Sigmoid colon (tissue), 7 donors: ENCODE measurements around the gene C19orf25. TPM values are rescaled to one million over a fixed set of nuclear protein-coding genes. Genes with fewer than 3 reads are reported as not detected.
"Not testable (repeated sequence)": the region's sequence is repeated elsewhere in the genome, so short reads cannot be mapped to it uniquely, and the experiment has no call there.

Source experiments
- DNase-seq: peaks from one replicate; pipeline ENCODE4 v3.0.0-alpha.2; 2019
- H3K27ac ChIP-seq, 4 donors: fragments of 200-600 bp; sonication (generic); one replicate each; pipeline ENCODE4 v1.5.1; 2016 to 2019; ENCODE audit warnings: mild to moderate bottlenecking in 1 of 4
- H3K27me3 ChIP-seq, 3 donors: fragments of 200-600 bp; sonication (generic); one replicate each; pipeline ENCODE4 v1.5.1; 2019; ENCODE audit warnings: mild to moderate bottlenecking in 1 of 3
- H3K36me3 ChIP-seq, 4 donors: fragments of 200-600 bp; sonication (generic); one replicate each; pipeline ENCODE4 v1.5.1; 2016 to 2019
- H3K4me1 ChIP-seq, 4 donors: fragments of 200-600 bp; sonication (generic); one replicate each; pipeline ENCODE4 v1.5.1; 2017 to 2019
- H3K4me3 ChIP-seq, 4 donors: fragments of 200-600 bp; sonication (generic); one replicate each; pipeline ENCODE4 v1.5.1; 2017 to 2019; ENCODE audit warnings: mild to moderate bottlenecking in 2 of 4, moderate library complexity in 1 of 4
- H3K9me3 ChIP-seq, 4 donors: fragments of 200-600 bp in 3 of 4; sonication (generic) in 3 of 4; one replicate each; pipeline versions ENCODE4 v1.5.1 to v1.6.1; 2013 to 2019
- EP300 ChIP-seq, 4 donors: sonication (generic); formaldehyde crosslinking; IDR thresholded peaks; one replicate each; pipeline ENCODE4 v1.6.1; 2017; ENCODE audit warnings: antibody characterized with exemption in 4 of 4
- POLR2A ChIP-seq, 2 donors: fragments of 450-650 bp; IDR thresholded peaks; one replicate each; pipeline ENCODE4 v1.6.1; 2016; ENCODE audit warnings: antibody characterized with exemption in 2 of 2, mild to moderate bottlenecking in 2 of 2, moderate library complexity in 2 of 2
- POLR2AphosphoS5 ChIP-seq, 4 donors: sonication (generic); formaldehyde crosslinking; IDR thresholded peaks; one replicate each; pipeline ENCODE4 v1.6.1; 2017; ENCODE audit warnings: antibody characterized with exemption in 4 of 4
- WGBS, 2 donors: extraction: QIAGEN DNeasy Blood & Tissue Kit; methylation state at CpG; one replicate each; pipeline ENCODE4 v1.1.7; 2013; 5-methylcytosine and 5-hydroxymethylcytosine counted together
- intact Hi-C: fragments of 100-400 bp; cut with DNase I; formaldehyde crosslinking; loops from one replicate; pipeline ENCODE4 v1.15.1; 2023
- polyA plus RNA-seq, 3 donors: library from polyadenylated mRNA; stranded (reverse); fragments of 200-250 nt; gene quantifications; one replicate each; pipeline ENCODE4 v1.2.3, GENCODE V29; 2013
- total RNA-seq, 4 donors: library from RNA; depleted of rRNA; stranded (reverse); fragments of >200 nt; gene quantifications; one replicate each; pipeline ENCODE4 v1.1.0, GENCODE V29; 2016
- TF ChIP-seq, protein P1 (sequence below), 4 experiments: fragments of 450-650 bp in 3 of 4; fragments of 200-600 bp in 1 of 4; IDR thresholded peaks; one replicate each; pipeline ENCODE4 v1.5.1; 2016 to 2019; ENCODE audit warnings: antibody characterized with exemption in 4 of 4, mild to moderate bottlenecking in 3 of 4, moderate library complexity in 2 of 4
- donor health status: healthy with polysubstance abuse.
- donor health status: Bipolar disorder and iron deficiency.
- donor health status: healthy.

C19orf25 gene
- total and polyA plus RNA-seq, 7 donors, result 19.6 to 51.5 (median 26.0) TPM

- no peak for TF ChIP-seq EP300 (IDR thresholded peaks at IDR 0.05)
- no peak for TF ChIP-seq POLR2A (IDR thresholded peaks at IDR 0.05)
- TF ChIP-seq, protein P1, sequence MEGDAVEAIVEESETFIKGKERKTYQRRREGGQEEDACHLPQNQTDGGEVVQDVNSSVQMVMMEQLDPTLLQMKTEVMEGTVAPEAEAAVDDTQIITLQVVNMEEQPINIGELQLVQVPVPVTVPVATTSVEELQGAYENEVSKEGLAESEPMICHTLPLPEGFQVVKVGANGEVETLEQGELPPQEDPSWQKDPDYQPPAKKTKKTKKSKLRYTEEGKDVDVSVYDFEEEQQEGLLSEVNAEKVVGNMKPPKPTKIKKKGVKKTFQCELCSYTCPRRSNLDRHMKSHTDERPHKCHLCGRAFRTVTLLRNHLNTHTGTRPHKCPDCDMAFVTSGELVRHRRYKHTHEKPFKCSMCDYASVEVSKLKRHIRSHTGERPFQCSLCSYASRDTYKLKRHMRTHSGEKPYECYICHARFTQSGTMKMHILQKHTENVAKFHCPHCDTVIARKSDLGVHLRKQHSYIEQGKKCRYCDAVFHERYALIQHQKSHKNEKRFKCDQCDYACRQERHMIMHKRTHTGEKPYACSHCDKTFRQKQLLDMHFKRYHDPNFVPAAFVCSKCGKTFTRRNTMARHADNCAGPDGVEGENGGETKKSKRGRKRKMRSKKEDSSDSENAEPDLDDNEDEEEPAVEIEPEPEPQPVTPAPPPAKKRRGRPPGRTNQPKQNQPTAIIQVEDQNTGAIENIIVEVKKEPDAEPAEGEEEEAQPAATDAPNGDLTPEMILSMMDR (IDR thresholded peaks at IDR 0.05), result no peak
- no peak for TF ChIP-seq POLR2AphosphoS5 (IDR thresholded peaks at IDR 0.05)
- Histone ChIP-seq H3K27me3 (peaks cover 0 to 3% (median 0%) of the 10 kb centered on the region in 3 donors), H3K36me3 (peaks cover 0 to 4% (median 0%) of the 10 kb centered on the region in 4 donors), H3K27ac (no peak overlapping the region), H3K9me3 (no peaks in the 10 kb centered on the region), H3K4me3 (no peak overlapping the region), H3K4me1 (peaks cover 0 to 22% (median 15%) of the 10 kb centered on the region in 4 donors)
- peak; percentile 62 for DNase-seq
- intact Hi-C loops, result no loop called here
- 86 to 89% methylated on average over 26 of the region's 26 CpGs for WGBS, 2 donors
Measured at GRCh38 chr19:1481224-1481892, 2.3 kb upstream of the C19orf25 start.

- intact Hi-C loops, H3K4me3 ChIP-seq, H3K27ac ChIP-seq, DNase-seq, H3K9me3 ChIP-seq: not testable (repeated sequence)
- Histone ChIP-seq H3K36me3 (peaks cover 0 to 19% (median 0%) of the 10 kb centered on the region in 4 donors), H3K4me1 (peaks cover 0 to 23% (median 18%) of the 10 kb centered on the region in 4 donors), H3K27me3 (peaks cover 6 to 43% (median 26%) of the 10 kb centered on the region in 3 donors)
- 88 to 95% methylated on average over 9 of the region's 9 CpGs for WGBS, 2 donors
Measured at GRCh38 chr19:1477056-1477455, 2.0 kb downstream of the C19orf25 start.

- Histone ChIP-seq H3K9me3 (no peaks in the 10 kb centered on the region), H3K27ac (no peak overlapping the region), H3K36me3 (peaks cover 0 to 19% (median 0%) of the 10 kb centered on the region in 4 donors), H3K4me3 (no peak overlapping the region), H3K27me3 (peaks cover 18 to 54% (median 37%) of the 10 kb centered on the region in 3 donors), H3K4me1 (peaks cover 0 to 35% (median 27%) of the 10 kb centered on the region in 4 donors)
- WGBS, 2 donors, result 93 to 95% methylated on average over 31 of the region's 31 CpGs
- DNase-seq, result no peak
- TF ChIP-seq, protein P1 (IDR thresholded peaks at IDR 0.05), result no peak
- TF ChIP-seq POLR2A (IDR thresholded peaks at IDR 0.05), result no peak
- TF ChIP-seq EP300 (IDR thresholded peaks at IDR 0.05), result no peak
- no peak for TF ChIP-seq POLR2AphosphoS5 (IDR thresholded peaks at IDR 0.05)
- intact Hi-C loops, result no loop called here
Measured at GRCh38 chr19:1475751-1476437, 3.1 kb downstream of the C19orf25 start.

GRCh38 chr19:1474765-1475351 lies 4.2 kb downstream of the C19orf25 start:
- Histone ChIP-seq H3K4me1 (peaks cover 0 to 45% (median 37%) of the 10 kb centered on the region in 4 donors), H3K27me3 (peaks cover 28 to 65% (median 48%) of the 10 kb centered on the region in 3 donors), H3K9me3 (no peaks in the 10 kb centered on the region), H3K27ac (no peak overlapping the region), H3K4me3 (no peak overlapping the region), H3K36me3 (peaks cover 0 to 19% (median 0%) of the 10 kb centered on the region in 4 donors)
- intact Hi-C loops, result no loop called here
- WGBS, 2 donors, result 92 to 94% methylated on average over 26 of the region's 26 CpGs
- TF ChIP-seq POLR2A (IDR thresholded peaks at IDR 0.05) (no peak), EP300 (IDR thresholded peaks at IDR 0.05) (no peak)
- DNase-seq, result no peak

GRCh38 chr19:1474011-1474764 lies 4.8 kb downstream of the C19orf25 start:
- H3K27ac ChIP-seq, result no peak overlapping the region
- peaks cover 0 to 43% (median 40%) of the 10 kb centered on the region in 4 donors for H3K4me1 ChIP-seq
- H3K9me3 ChIP-seq, result no peaks in the 10 kb centered on the region
- peaks cover 0 to 19% (median 0%) of the 10 kb centered on the region in 4 donors for H3K36me3 ChIP-seq
- peaks cover 35 to 71% (median 51%) of the 10 kb centered on the region in 3 donors for H3K27me3 ChIP-seq
- H3K4me3 ChIP-seq, result no peak overlapping the region
- 85 to 87% methylated on average over 31 of the region's 31 CpGs for WGBS, 2 donors
- no peak for TF ChIP-seq POLR2A (IDR thresholded peaks at IDR 0.05)
- TF ChIP-seq EP300 (IDR thresholded peaks at IDR 0.05), result no peak
- TF ChIP-seq, protein P1 (IDR thresholded peaks at IDR 0.05), result no peak
- TF ChIP-seq POLR2AphosphoS5 (IDR thresholded peaks at IDR 0.05), result no peak
- intact Hi-C loops, result no loop called here
- no peak for DNase-seq
